Gastroesophageal sphincter (tissue), 4 donors: Measurements from ENCODE around the gene FABP7. TPM values are rescaled to one million over a fixed set of nuclear protein-coding genes. Genes with fewer than 3 reads are reported as not detected.

ENCODE experiments used
- ATAC-seq: fragments of 150-250 bp; one replicate; pipeline ENCODE4 v1.9.1; 2016; ENCODE audit warnings: mild to moderate bottlenecking, moderate library complexity
- H3K27ac ChIP-seq, 4 donors: fragments of 200-600 bp; sonication (generic) in 3 of 4; 1 replicate in 3 of 4; 2 replicates in 1 of 4; pipeline ENCODE4 v1.5.1; 2016 to 2019
- H3K27me3 ChIP-seq: fragments of 200-600 bp; sonication (generic); one replicate; pipeline ENCODE4 v1.5.1; 2019
- H3K36me3 ChIP-seq, 2 donors: fragments of 200-600 bp; sonication (generic); one replicate each; pipeline ENCODE4 v1.5.1; 2019; ENCODE audit warnings: control low read depth in 1 of 2
- H3K4me1 ChIP-seq, 3 donors: fragments of 200-600 bp; sonication (generic); 1 replicate in 2 of 3; 2 replicates in 1 of 3; pipeline ENCODE4 v1.5.1; 2016 to 2019; ENCODE audit warnings: control low read depth in 2 of 3
- H3K4me3 ChIP-seq, 2 donors: fragments of 200-600 bp; sonication (generic); one replicate each; pipeline ENCODE4 v1.5.1; 2019; ENCODE audit warnings: mild to moderate bottlenecking in 1 of 2, moderate library complexity in 1 of 2
- H3K9me3 ChIP-seq, 3 donors: fragments of 200-600 bp; sonication (generic); one replicate each; pipeline ENCODE4 v1.5.1; 2017 to 2019; ENCODE audit warnings: control low read depth in 2 of 3
- EP300 ChIP-seq: sonication (generic); formaldehyde crosslinking; IDR thresholded peaks from one replicate; pipeline ENCODE4 v1.6.1; 2017; ENCODE audit warnings: antibody characterized with exemption, mild to moderate bottlenecking
- POLR2A ChIP-seq, 2 donors: fragments of 450-650 bp; IDR thresholded peaks; one replicate each; pipeline ENCODE4 v1.6.1; 2017; ENCODE audit warnings: antibody characterized with exemption in 2 of 2, mild to moderate bottlenecking in 2 of 2, moderate library complexity in 1 of 2
- POLR2AphosphoS5 ChIP-seq: sonication (generic); formaldehyde crosslinking; IDR thresholded peaks from one replicate; pipeline ENCODE4 v1.6.1; 2017; ENCODE audit warnings: antibody characterized with exemption
- WGBS, 2 donors: methylation state at CpG; one replicate each; pipeline ENCODE4 v1.1.5; 2018; ENCODE audit warnings: low coverage in 1 of 2; 5-methylcytosine and 5-hydroxymethylcytosine counted together
- total RNA-seq, 4 donors: library from RNA; depleted of rRNA; stranded (reverse); fragments of >200 nt; gene quantifications; one replicate each; pipeline ENCODE4 v1.1.0, GENCODE V29; 2016
- TF ChIP-seq, protein P1 (sequence below), 4 experiments: fragments of 200-600 bp in 2 of 4; fragments of 450-650 bp in 2 of 4; sonication (generic) in 1 of 4; IDR thresholded peaks; one replicate each; pipeline ENCODE4 v1.5.1; 2017 to 2019; ENCODE audit warnings: antibody characterized with exemption in 4 of 4, mild to moderate bottlenecking in 2 of 4, moderate library complexity in 2 of 4

Gene FABP7
- total RNA-seq, 4 donors from 2014 or later, result 0.15 TPM; not detected in 3

DNA sequence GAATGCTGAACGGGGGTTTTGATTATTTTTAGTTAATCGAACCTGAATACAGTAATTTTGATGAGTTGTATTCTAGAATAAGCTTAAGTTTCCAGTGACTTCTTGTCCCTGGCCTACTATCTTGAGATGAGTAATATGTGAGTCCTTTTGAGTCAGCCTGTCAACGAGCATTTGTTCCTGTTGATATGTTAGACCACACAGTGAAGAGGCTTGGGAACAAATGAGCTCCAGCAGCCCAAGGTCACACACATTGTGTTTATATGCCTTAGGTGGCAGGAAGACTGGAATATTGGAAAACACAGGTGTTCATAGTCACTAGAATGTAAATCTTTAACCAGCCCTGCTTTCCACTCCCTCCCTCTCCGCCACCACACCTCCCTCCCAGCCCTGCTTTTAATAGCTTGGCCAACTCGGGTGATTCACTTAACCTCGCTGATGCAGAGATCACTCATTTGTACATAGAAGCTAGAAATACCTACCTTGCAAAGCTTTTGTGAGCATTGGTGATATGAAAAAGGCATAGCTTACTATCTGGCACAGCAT, 18.7 kb downstream of the FABP7 start:
- no peak overlapping the region for H3K27ac ChIP-seq
- ATAC-seq, result no peak
- WGBS, 2 donors, result 49 to 80% methylated on average over 2 to 6 of the region's 6 CpGs

DNA sequence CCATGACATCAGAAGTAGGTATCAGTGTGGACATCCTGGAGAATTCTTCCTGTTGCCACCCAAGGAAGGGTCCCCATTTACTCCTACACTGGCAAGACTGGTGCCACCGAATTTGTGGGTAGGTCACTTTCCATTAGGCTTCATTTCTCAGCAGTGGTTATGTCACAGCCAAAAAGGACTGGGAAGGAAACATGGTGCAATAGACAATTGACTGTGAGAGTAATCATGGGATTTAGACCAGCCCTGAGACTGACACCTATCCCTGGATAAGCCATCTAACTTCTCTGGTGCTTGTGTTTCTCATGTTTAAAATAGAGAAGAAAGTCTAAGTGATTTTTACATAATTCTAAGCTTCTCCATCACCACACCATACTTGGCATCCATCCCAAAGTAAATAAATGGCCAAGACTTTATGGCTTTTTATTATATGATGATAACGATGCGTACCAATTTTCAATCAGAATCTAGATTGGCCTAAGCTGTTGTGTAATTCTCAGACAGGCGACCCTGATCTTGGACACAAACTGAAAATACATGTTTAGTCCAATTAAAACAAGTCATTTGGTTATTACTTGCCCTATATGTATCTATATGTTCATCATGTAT, 19.7 kb downstream of the FABP7 start:
- WGBS, 2 donors, result 96 to 97% methylated on average over 4 of the region's 4 CpGs
- Histone ChIP-seq H3K9me3 (no peaks in the 10 kb centered on the region), H3K36me3 (peaks cover 0 to 20% of the 10 kb centered on the region in 2 donors), H3K27ac (no peak overlapping the region), H3K27me3 (no peaks in the 10 kb centered on the region), H3K4me1 (no peaks in the 10 kb centered on the region), H3K4me3 (no peak overlapping the region)
- ATAC-seq, result no peak
- no peak for TF ChIP-seq EP300
- TF ChIP-seq, protein P1, sequence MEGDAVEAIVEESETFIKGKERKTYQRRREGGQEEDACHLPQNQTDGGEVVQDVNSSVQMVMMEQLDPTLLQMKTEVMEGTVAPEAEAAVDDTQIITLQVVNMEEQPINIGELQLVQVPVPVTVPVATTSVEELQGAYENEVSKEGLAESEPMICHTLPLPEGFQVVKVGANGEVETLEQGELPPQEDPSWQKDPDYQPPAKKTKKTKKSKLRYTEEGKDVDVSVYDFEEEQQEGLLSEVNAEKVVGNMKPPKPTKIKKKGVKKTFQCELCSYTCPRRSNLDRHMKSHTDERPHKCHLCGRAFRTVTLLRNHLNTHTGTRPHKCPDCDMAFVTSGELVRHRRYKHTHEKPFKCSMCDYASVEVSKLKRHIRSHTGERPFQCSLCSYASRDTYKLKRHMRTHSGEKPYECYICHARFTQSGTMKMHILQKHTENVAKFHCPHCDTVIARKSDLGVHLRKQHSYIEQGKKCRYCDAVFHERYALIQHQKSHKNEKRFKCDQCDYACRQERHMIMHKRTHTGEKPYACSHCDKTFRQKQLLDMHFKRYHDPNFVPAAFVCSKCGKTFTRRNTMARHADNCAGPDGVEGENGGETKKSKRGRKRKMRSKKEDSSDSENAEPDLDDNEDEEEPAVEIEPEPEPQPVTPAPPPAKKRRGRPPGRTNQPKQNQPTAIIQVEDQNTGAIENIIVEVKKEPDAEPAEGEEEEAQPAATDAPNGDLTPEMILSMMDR (IDR thresholded peaks at IDR 0.05), result no peak
- TF ChIP-seq POLR2AphosphoS5, result no peak
- TF ChIP-seq POLR2A (IDR thresholded peaks at IDR 0.05), result no peak

More for the DNA sequence above, 18.7 kb downstream of the FABP7 start:
- TF ChIP-seq POLR2A (IDR thresholded peaks at IDR 0.05) (no peak), POLR2AphosphoS5 (no peak), EP300 (no peak)
- TF ChIP-seq, protein P1 (IDR thresholded peaks at IDR 0.05), result no peak
- H3K36me3 ChIP-seq, result peaks cover 0 to 20% of the 10 kb centered on the region in 2 donors
- no peaks in the 10 kb centered on the region for H3K4me1 ChIP-seq
- H3K4me3 ChIP-seq, result no peak overlapping the region
- H3K9me3 ChIP-seq, result no peaks in the 10 kb centered on the region
- H3K27me3 ChIP-seq, result no peaks in the 10 kb centered on the region

DNA sequence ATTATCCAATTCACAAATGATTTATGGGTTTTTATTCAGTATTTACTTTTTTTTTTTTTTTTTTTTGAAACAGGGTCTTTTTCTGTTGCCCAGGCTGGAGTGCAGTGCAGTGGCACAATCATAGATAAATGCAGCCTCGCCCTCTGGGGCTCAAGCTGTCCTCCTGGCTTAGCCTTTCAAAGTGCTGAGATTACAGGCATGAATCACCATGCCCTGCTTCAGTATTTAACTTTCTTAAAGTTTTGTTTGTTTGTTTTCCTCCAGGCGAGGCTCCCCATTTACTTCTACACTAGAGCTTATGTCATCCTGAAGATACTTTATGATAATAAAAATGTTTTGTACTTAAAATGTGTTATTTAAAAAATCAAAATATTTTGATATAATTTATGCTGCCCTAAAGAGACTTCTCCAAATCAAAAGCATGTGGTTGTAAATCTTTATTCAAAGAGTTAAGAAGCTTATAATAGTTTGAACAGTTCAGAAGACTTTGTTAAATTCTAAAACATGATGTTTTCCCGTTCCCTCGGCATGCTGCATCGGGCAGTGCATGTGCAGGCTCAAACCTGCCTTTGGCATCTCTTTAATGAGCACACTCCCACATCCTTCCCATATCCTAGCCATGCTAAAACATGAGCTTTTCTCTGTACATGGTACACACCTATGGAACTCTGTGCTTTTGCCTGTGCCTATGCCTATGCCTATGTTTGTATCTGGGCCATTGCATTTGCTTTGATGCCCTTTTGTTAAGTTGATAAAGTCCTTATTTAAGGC, 20.6 kb downstream of the FABP7 start:
- TF ChIP-seq, protein P1 (IDR thresholded peaks at IDR 0.05), result no peak
- TF ChIP-seq POLR2A (IDR thresholded peaks at IDR 0.05) (no peak), POLR2AphosphoS5 (no peak), EP300 (no peak)
- ATAC-seq, result no peak
- no peaks in the 10 kb centered on the region for H3K27me3 ChIP-seq
- no peak overlapping the region for H3K4me3 ChIP-seq
- H3K9me3 ChIP-seq, result no peaks in the 10 kb centered on the region
- peaks cover 0 to 24% of the 10 kb centered on the region in 2 donors for H3K36me3 ChIP-seq
- WGBS, 2 donors, result 90 to 96% methylated on average over 5 of the region's 5 CpGs
- no peak overlapping the region for H3K27ac ChIP-seq
- no peaks in the 10 kb centered on the region for H3K4me1 ChIP-seq

DNA sequence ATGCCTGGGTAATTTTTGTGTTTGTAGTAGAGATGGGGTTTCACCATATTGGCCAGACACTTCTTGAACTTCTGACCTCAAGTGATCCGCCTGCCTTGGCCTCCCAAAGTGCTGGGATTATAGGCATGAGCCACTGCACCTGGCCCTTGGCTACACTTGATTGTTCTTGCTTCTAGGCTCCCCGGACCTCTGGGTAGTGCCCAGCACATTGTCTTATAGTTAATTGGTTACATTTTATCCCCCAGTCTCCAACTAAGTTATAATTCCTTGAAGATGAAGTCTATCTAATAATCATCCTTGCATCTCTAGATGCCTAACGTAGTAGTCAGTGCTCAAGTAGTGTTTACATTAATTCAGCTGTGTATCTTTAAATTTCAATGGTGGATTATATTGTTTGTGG, 21.4 kb downstream of the FABP7 start:
- H3K9me3 ChIP-seq, result no peaks in the 10 kb centered on the region
- no peaks in the 10 kb centered on the region for H3K4me1 ChIP-seq
- H3K27me3 ChIP-seq, result no peaks in the 10 kb centered on the region
- TF ChIP-seq, protein P1 (IDR thresholded peaks at IDR 0.05), result no peak
- TF ChIP-seq POLR2AphosphoS5 (no peak), POLR2A (IDR thresholded peaks at IDR 0.05) (no peak), EP300 (no peak)
- no peak for ATAC-seq
- 90 to 100% methylated on average over 2 to 3 of the region's 3 CpGs for WGBS, 2 donors
- H3K27ac ChIP-seq, result no peak overlapping the region
- no peak overlapping the region for H3K4me3 ChIP-seq
- peaks cover 0 to 30% of the 10 kb centered on the region in 2 donors for H3K36me3 ChIP-seq
